Measurements from ENCODE around the gene C1orf74.
A peak's percentile ranks its signal among the peaks of the same experiment; 100 is the strongest.

C1orf74 gene

GRCh38 chr1:209749670-209750323 lies 34.6 kb downstream of the C1orf74 start:
- peak in 1 of 2 experiments; percentile 44 for DNase-seq (ENCODE audit: low read depth in 1 of 2, low spot score in 1 of 2)
- H3K4me3 ChIP-seq (replicated peaks; ENCODE audit: insufficient read depth, low read length): no peak overlapping the region
- no peak overlapping the region; the same call in 1 of the 2 replicates for H3K27ac ChIP-seq (replicated peaks)
- TF ChIP-seq POLR2AphosphoS5 (IDR thresholded peaks at IDR 0.05; ENCODE audit: low read depth) (no peak), GABPA (IDR thresholded peaks at IDR 0.05; ENCODE audit: low read depth) (no peak), SPI1 (IDR thresholded peaks at IDR 0.05; ENCODE audit: borderline replicate concordance, low read depth) (no peak)
- TF ChIP-seq, protein P1, sequence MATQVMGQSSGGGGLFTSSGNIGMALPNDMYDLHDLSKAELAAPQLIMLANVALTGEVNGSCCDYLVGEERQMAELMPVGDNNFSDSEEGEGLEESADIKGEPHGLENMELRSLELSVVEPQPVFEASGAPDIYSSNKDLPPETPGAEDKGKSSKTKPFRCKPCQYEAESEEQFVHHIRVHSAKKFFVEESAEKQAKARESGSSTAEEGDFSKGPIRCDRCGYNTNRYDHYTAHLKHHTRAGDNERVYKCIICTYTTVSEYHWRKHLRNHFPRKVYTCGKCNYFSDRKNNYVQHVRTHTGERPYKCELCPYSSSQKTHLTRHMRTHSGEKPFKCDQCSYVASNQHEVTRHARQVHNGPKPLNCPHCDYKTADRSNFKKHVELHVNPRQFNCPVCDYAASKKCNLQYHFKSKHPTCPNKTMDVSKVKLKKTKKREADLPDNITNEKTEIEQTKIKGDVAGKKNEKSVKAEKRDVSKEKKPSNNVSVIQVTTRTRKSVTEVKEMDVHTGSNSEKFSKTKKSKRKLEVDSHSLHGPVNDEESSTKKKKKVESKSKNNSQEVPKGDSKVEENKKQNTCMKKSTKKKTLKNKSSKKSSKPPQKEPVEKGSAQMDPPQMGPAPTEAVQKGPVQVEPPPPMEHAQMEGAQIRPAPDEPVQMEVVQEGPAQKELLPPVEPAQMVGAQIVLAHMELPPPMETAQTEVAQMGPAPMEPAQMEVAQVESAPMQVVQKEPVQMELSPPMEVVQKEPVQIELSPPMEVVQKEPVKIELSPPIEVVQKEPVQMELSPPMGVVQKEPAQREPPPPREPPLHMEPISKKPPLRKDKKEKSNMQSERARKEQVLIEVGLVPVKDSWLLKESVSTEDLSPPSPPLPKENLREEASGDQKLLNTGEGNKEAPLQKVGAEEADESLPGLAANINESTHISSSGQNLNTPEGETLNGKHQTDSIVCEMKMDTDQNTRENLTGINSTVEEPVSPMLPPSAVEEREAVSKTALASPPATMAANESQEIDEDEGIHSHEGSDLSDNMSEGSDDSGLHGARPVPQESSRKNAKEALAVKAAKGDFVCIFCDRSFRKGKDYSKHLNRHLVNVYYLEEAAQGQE (IDR thresholded peaks at IDR 0.05; ENCODE audit: insufficient replicate concordance, low read depth): no peak
- TF ChIP-seq, protein P2, sequence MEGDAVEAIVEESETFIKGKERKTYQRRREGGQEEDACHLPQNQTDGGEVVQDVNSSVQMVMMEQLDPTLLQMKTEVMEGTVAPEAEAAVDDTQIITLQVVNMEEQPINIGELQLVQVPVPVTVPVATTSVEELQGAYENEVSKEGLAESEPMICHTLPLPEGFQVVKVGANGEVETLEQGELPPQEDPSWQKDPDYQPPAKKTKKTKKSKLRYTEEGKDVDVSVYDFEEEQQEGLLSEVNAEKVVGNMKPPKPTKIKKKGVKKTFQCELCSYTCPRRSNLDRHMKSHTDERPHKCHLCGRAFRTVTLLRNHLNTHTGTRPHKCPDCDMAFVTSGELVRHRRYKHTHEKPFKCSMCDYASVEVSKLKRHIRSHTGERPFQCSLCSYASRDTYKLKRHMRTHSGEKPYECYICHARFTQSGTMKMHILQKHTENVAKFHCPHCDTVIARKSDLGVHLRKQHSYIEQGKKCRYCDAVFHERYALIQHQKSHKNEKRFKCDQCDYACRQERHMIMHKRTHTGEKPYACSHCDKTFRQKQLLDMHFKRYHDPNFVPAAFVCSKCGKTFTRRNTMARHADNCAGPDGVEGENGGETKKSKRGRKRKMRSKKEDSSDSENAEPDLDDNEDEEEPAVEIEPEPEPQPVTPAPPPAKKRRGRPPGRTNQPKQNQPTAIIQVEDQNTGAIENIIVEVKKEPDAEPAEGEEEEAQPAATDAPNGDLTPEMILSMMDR (IDR thresholded peaks at IDR 0.05; ENCODE audit: insufficient read depth, low read length): no peak
- no peaks in the 10 kb centered on the region for H3K27me3 ChIP-seq (ENCODE audit: insufficient read depth, poor library complexity, severe bottlenecking)

DNA sequence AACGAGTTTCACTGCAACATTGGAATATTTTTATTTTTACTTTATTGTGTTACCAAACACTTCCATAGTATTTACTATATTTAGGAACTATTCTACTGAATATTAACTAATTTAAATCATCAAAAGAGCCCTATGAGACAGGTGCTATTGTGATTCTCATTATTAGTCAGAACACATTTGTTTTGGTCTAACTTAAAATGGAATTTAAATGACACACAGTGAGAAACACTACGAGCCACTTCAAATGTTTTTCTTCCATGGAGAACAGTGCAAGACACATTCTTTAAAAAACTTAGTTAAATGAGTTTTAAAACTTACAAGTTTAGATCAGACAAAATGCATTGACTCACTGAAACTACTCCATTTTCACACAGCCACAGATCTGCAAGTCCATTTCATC lies 35.2 kb downstream of the C1orf74 start:
- TF ChIP-seq, protein P2 (IDR thresholded peaks at IDR 0.05; ENCODE audit: insufficient read depth, low read length): no peak
- TF ChIP-seq SPI1 (IDR thresholded peaks at IDR 0.05; ENCODE audit: borderline replicate concordance, low read depth) (no peak), POLR2AphosphoS5 (IDR thresholded peaks at IDR 0.05; ENCODE audit: low read depth) (no peak), GABPA (IDR thresholded peaks at IDR 0.05; ENCODE audit: low read depth) (no peak)
- TF ChIP-seq, protein P1 (IDR thresholded peaks at IDR 0.05; ENCODE audit: insufficient replicate concordance, low read depth): no peak

DNA sequence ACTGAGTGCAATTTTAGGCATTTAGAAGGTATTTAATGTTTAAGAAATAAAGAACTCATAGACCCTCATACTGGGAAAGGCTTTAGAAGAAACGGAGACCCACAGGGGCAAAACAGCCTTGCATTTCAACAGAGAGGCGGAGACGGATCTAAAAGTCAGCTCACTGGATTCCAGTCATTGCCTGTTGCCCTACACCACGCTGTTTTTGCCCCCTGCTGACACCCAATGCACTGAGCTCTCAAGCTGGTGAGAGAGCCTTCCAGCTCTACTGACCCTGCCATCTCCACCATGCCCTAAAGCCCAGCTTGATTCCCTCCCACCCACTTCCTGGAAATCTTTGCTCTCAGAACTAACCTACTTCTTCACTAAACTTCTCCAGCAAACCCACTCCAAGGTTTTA lies 35.7 kb downstream of the C1orf74 start:
- no peak overlapping the region for H3K4me3 ChIP-seq (replicated peaks; ENCODE audit: insufficient read depth, low read length)
- H3K27ac ChIP-seq (replicated peaks): no peak overlapping the region
- DNase-seq (ENCODE audit: low read depth in 1 of 2, low spot score in 1 of 2): no peak
- no peak for TF ChIP-seq SPI1 (IDR thresholded peaks at IDR 0.05; ENCODE audit: borderline replicate concordance, low read depth)
- no peak for TF ChIP-seq POLR2AphosphoS5 (IDR thresholded peaks at IDR 0.05; ENCODE audit: low read depth)
- TF ChIP-seq, protein P1 (IDR thresholded peaks at IDR 0.05; ENCODE audit: insufficient replicate concordance, low read depth): no peak
- TF ChIP-seq, protein P2 (IDR thresholded peaks at IDR 0.05; ENCODE audit: insufficient read depth, low read length): no peak
- TF ChIP-seq GABPA (IDR thresholded peaks at IDR 0.05; ENCODE audit: low read depth): no peak
- H3K27me3 ChIP-seq (ENCODE audit: insufficient read depth, poor library complexity, severe bottlenecking): no peaks in the 10 kb centered on the region

More for the DNA sequence above, 35.2 kb downstream of the C1orf74 start:
- Histone ChIP-seq H3K27me3 (ENCODE audit: insufficient read depth, poor library complexity, severe bottlenecking) (no peaks in the 10 kb centered on the region), H3K4me3 (replicated peaks; ENCODE audit: insufficient read depth, low read length) (no peak overlapping the region), H3K27ac (replicated peaks) (no peak overlapping the region; the same call in 1 of the 2 replicates)
- DNase-seq (ENCODE audit: low read depth in 1 of 2, low spot score in 1 of 2): no peak

Data from HL-60 (cell line).